Measurements from ENCODE around the gene C12orf50. TPM values are rescaled to one million over a fixed set of nuclear protein-coding genes. Genes with fewer than 3 reads are reported as not detected.

The C12orf50 gene
- total and polyA plus RNA-seq, 2 experiments from 2014 or later, result 0.03 TPM; not detected in 1

- TF ChIP-seq ZNF462 (CRISPR knock-in tag; IDR thresholded peaks at IDR 0.05) (no peak), STAT1 (IDR thresholded peaks at IDR 0.05; ENCODE audit: unreplicated experiment) (no peak), REST (IDR thresholded peaks at IDR 0.05; ENCODE audit: unreplicated experiment) (no peak), POLR2AphosphoS5 (IDR thresholded peaks at IDR 0.05; ENCODE audit: low read depth) (no peak), ETS1 (IDR thresholded peaks at IDR 0.05) (no peak), EZH2 (IDR thresholded peaks at IDR 0.05; ENCODE audit: low read depth, unreplicated experiment) (no peak)
Observed at GRCh38 chr12:87952223-87952622, 77.0 kb downstream of the C12orf50 start (continued).
